Uterus (tissue), 2 donors: Measurements from ENCODE around the gene STAT4.

Experiments
- CTCF ChIP-seq, 4 experiments: fragments of 200-600 bp in 2 of 4; fragments of 450-650 bp in 2 of 4; sonication (generic) in 2 of 4; IDR thresholded peaks; one replicate each; pipeline ENCODE4 v1.5.1; 2016 to 2019; ENCODE audit warnings: antibody characterized with exemption in 4 of 4, mild to moderate bottlenecking in 2 of 4, moderate library complexity in 1 of 4
- POLR2A ChIP-seq, 2 donors: fragments of 450-650 bp; IDR thresholded peaks; one replicate each; pipeline ENCODE4 v1.6.1; 2016; ENCODE audit warnings: antibody characterized with exemption in 2 of 2, mild to moderate bottlenecking in 1 of 2, moderate library complexity in 1 of 2

- TF ChIP-seq CTCF (IDR thresholded peaks at IDR 0.05) (no peak), POLR2A (IDR thresholded peaks at IDR 0.05) (no peak)
Measured at GRCh38 chr2:191108331-191108730, 42.5 kb downstream of the STAT4 start.
